Measurements from ENCODE around the gene HAVCR2. TPM values are rescaled to one million over a fixed set of nuclear protein-coding genes. Genes with fewer than 3 reads are reported as not detected.

Gene HAVCR2
- 0.43 and 0.72 TPM in 2 replicates for total RNA-seq

GRCh38 chr5:157108976-157109375 is at the start of gene HAVCR2:
Gene HAVCR2, minus strand, starts transcription at chr5:157109044. Its CDS starts 61 bp downstream, at chr5:157108983.

GRCh38 chr5:157142317-157143126 is 33.7 kb upstream of the HAVCR2 start, which contains the start of gene MED7:
Gene MED7, minus strand, starts transcription at chr5:157142865. Its CDS starts 3,434 bp downstream, at chr5:157139431.

GRCh38 chr5:157059093-157059539 is 49.7 kb downstream of the HAVCR2 start, which contains the start of gene HAVCR1:
Gene HAVCR1, minus strand, starts transcription at chr5:157059116. Its CDS starts 1,173 bp downstream, at chr5:157057943.

Other genes starting within 250 kb of the HAVCR2 start
- 0.72 TPM in 1 of 2 replicates, not detected in the other for gene TIMD4, start 145.8 kb downstream of the HAVCR2 start, total RNA-seq
- 55.2 TPM in 1 of 2 replicates, not detected in the other for gene HAVCR1, start 49.9 kb downstream of the HAVCR2 start, total RNA-seq
- gene MED7, start 33.8 kb upstream of the HAVCR2 start, total RNA-seq = 6.0 and 8.1 TPM in 2 replicates
- gene GARIN3, start 57.2 kb upstream of the HAVCR2 start, total RNA-seq = not detected in 2 replicates
- gene ITK, start 71.8 kb upstream of the HAVCR2 start, total RNA-seq = not detected in 2 replicates
- 2.1 and 8.0 TPM in 2 replicates for gene CYFIP2, start 157.1 kb upstream of the HAVCR2 start, total RNA-seq